ENCODE results near the gene METTL8. TPM values are rescaled to one million over a fixed set of nuclear protein-coding genes. Genes with fewer than 3 reads are reported as not detected.
A peak's percentile ranks its signal among the peaks of the same experiment; 100 is the strongest.

Gene METTL8
- total and polyA plus RNA-seq, 7 donors = 3.0 to 15.5 (median 10.8) TPM

DNA sequence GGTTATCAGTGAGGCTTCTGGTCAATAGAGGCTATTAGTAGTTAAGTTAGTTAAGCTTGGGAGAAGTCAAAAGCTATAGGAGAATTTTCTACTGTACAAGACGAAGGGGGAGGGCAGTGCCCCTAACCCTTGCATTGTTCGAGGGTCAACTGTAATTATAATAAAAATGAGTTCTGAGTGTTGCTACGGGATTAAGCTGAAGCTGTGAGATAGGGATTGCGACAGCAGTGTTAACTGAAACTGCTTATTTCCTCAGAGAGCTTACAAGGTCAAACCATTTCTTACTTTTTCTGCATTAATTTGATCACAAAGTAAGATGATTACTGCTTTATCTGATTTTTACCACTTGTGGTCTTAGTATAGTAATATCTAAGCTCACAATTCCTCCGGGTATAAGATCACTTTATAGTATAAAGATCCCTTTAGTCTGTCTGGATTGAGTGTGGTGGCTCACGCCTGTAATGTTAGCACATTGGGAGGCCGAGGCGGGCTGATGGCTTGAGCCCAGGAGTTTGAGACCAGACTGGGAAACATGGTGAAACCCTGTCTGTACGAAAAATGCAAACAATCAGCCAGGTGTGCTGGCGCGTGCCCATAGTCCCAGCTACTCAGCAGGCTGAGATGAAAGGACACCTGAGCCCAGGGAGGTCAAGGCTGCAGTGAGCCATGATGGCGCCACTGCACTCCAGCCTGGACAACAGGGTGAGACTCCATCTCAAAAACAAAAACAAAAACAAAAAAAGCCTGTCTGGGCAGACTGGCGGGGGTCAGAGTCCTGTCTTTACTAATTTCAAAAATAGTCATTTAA lies 153.6 kb downstream of the METTL8 start:
- H3K4me3 ChIP-seq = no peak overlapping the region
- DNase-seq = no peak
- no peaks in the 10 kb centered on the region for H3K9me3 ChIP-seq
- no peak overlapping the region for H3K27ac ChIP-seq
- no peaks in the 10 kb centered on the region for H3K27me3 ChIP-seq (ENCODE audit: insufficient read depth in 3 of 3, low read length in 2 of 3)
- TF ChIP-seq, protein P1, sequence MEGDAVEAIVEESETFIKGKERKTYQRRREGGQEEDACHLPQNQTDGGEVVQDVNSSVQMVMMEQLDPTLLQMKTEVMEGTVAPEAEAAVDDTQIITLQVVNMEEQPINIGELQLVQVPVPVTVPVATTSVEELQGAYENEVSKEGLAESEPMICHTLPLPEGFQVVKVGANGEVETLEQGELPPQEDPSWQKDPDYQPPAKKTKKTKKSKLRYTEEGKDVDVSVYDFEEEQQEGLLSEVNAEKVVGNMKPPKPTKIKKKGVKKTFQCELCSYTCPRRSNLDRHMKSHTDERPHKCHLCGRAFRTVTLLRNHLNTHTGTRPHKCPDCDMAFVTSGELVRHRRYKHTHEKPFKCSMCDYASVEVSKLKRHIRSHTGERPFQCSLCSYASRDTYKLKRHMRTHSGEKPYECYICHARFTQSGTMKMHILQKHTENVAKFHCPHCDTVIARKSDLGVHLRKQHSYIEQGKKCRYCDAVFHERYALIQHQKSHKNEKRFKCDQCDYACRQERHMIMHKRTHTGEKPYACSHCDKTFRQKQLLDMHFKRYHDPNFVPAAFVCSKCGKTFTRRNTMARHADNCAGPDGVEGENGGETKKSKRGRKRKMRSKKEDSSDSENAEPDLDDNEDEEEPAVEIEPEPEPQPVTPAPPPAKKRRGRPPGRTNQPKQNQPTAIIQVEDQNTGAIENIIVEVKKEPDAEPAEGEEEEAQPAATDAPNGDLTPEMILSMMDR (IDR thresholded peaks at IDR 0.05) = no peak
- no peak for ATAC-seq
- no peaks in the 10 kb centered on the region for H3K4me1 ChIP-seq
- intact Hi-C loops (cut with DNase I) = no loop called here
- no peaks in the 10 kb centered on the region for H3K36me3 ChIP-seq (ENCODE audit: insufficient read depth in 1 of 2, low read depth in 1 of 2)
- 85 to 86% (median 86%) methylated on average over 13 of the region's 13 CpGs for WGBS, 3 donors

DNA sequence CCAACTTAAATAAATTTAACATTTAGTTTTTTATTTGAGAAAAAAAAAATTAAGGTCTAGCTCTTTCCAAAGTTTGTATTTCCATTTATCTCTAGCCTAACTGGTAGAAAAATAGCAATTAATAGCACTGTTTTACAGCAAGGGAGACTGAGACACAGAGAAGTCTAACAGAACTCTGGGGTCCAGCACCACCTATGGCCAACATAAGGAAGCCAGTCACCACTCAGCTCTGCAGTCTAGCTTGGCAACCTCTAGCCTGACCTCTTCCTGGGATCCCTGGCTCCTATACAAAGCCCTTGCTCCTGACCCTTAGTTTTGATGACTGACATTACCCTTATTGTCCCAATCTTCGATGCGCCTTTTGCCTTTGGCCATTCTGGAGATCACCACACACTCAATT lies 159.0 kb downstream of the METTL8 start:
- Histone ChIP-seq H3K36me3 (ENCODE audit: insufficient read depth in 1 of 2, low read depth in 1 of 2) (no peaks in the 10 kb centered on the region), H3K27ac (no peak overlapping the region), H3K4me3 (no peak overlapping the region), H3K9me3 (no peaks in the 10 kb centered on the region), H3K27me3 (ENCODE audit: insufficient read depth in 3 of 3, low read length in 2 of 3) (no peaks in the 10 kb centered on the region), H3K4me1 (no peaks in the 10 kb centered on the region)
- WGBS, 3 donors = 96 to 98% (median 97%) methylated on average over 2 of the region's 2 CpGs
- ATAC-seq (no peak), DNase-seq (no peak)
- intact Hi-C loops (cut with DNase I) = no loop called here
- TF ChIP-seq, protein P1 (IDR thresholded peaks at IDR 0.05) = no peak

DNA sequence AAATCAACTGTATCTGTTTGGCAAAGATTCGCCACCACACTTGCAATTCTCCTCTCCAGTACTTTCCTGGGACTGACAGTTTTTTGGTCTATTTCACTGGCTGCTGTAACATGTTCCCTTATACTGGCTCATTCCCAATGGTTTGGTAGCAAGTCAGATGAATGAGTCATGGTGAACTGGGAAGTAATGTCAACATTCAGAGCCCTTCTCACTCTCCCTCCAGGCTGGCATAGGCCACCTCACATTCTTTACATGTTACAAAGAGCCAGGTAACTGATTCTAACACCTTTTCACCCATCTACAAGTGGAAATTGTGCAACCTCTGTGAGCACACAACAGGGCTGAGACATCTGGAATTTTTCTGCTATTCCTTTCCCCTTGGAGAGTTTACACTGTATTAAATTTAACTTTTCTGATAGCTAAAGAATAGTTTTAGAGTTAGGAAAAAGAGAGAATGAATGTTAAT lies 161.8 kb downstream of the METTL8 start:
- WGBS, 3 donors = 26 to 34% (median 29%) methylated on average over 1 of the region's 1 CpG
- H3K4me3 ChIP-seq = no peak overlapping the region
- intact Hi-C loops (cut with DNase I) = no loop called here
- no peak overlapping the region for H3K27ac ChIP-seq
- H3K27me3 ChIP-seq (ENCODE audit: insufficient read depth in 3 of 3, low read length in 2 of 3) = no peaks in the 10 kb centered on the region
- DNase-seq (no peak), ATAC-seq (peak; percentile 68 to 91 (median 85))
- no peaks in the 10 kb centered on the region for H3K36me3 ChIP-seq (ENCODE audit: insufficient read depth in 1 of 2, low read depth in 1 of 2)
- TF ChIP-seq, protein P1 (IDR thresholded peaks at IDR 0.05) = no peak
- no peaks in the 10 kb centered on the region for H3K4me1 ChIP-seq
- H3K9me3 ChIP-seq = no peaks in the 10 kb centered on the region

DNA sequence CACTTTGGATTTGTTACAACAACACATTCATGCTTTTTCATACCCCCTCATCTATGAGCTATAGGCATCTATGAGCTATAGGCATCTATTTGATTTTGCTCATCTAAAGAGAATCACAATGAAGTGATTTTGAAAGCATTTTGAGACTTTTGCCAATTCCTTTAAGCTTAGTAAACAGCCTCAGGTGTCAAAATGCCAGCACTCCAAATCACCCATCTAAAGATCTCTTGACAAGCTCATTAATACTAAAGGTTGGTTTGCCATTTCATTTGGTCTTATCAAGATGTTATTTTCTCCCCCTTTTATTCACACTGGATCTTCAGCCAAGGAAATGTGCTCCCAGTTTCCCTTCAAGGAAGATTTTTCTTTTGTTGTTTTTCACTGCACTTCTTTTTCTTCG lies 162.4 kb downstream of the METTL8 start:
- TF ChIP-seq, protein P1 (IDR thresholded peaks at IDR 0.05) = no peak
- Histone ChIP-seq H3K9me3 (no peaks in the 10 kb centered on the region), H3K4me3 (no peak overlapping the region), H3K27ac (no peak overlapping the region), H3K4me1 (no peaks in the 10 kb centered on the region), H3K27me3 (ENCODE audit: insufficient read depth in 3 of 3, low read length in 2 of 3) (no peaks in the 10 kb centered on the region), H3K36me3 (ENCODE audit: insufficient read depth in 1 of 2, low read depth in 1 of 2) (no peaks in the 10 kb centered on the region)
- 33 to 40% (median 38%) methylated on average over 1 of the region's 1 CpG for WGBS, 3 donors
- no peak for DNase-seq
- intact Hi-C loops (cut with DNase I) = no loop called here
- ATAC-seq = no peak

All from psoas muscle (tissue), 8 donors.